HG03280 (cell line): ENCODE measurements around the gene RAET1G.
"Not testable (repeated sequence)": the region's sequence is repeated elsewhere in the genome, so short reads cannot be mapped to it uniquely, and the experiment has no call there.

Experiments
- ATAC-seq: cut with Tn5 transposase; IDR thresholded peaks from one replicate; pipeline ENCODE4 v1.9.1; 2021; ENCODE audit warnings: mild to moderate bottlenecking, moderate library complexity; ENCODE audit not compliant: unreplicated experiment

RAET1G gene

GRCh38 chr6:149954328-149954983 lies 31.5 kb upstream of the RAET1G start:
- not testable (repeated sequence) for ATAC-seq

DNA sequence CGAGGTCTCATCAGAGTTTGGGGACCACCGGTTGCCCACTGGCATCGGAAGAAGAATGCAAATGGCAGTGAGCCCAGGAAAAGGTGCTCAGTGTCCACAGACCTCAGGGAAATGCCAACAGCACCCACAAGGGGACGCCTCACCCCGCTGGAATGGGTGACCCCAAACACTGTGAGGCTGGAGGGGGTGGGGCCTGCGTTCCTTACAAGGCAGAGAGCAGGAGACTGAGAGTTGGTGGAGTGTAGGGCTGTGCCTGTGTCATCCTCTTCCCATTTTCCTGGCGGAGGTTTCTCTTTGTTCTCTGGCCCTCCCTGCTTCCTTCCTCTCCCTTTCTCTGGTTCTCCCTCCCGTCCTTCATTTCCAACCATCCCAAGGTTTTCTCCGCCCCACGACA lies 31.0 kb upstream of the RAET1G start:
- ATAC-seq, result not testable (repeated sequence)

GRCh38 chr6:149953390-149953789 lies 30.5 kb upstream of the RAET1G start:
- ATAC-seq, result not testable (repeated sequence)

GRCh38 chr6:149951626-149952025 lies 28.7 kb upstream of the RAET1G start:
- no peak for ATAC-seq

- ATAC-seq, result no peak
These were observed 28.2 kb upstream of the RAET1G start for GRCh38 chr6:149951096-149951495.

DNA sequence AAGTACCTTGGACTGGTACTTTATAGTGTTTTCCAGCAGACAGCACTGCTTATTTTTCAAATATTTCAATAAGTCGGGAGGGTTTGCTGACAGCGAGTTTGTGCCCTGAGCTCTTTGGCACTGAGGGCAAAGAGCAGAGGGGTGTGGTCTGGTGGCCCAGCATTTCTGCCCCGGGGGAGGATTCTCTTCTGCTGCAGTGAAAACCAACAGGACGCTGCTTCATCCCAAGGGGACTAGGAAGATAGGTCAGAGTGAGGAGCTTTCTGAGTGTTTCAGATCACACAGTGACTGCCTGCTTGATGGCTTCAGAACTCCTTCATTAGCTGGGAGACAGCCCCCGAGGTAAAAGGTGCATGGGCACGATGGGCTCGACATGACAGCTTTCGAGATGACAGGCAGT lies 27.5 kb upstream of the RAET1G start:
- ATAC-seq, result no peak

DNA sequence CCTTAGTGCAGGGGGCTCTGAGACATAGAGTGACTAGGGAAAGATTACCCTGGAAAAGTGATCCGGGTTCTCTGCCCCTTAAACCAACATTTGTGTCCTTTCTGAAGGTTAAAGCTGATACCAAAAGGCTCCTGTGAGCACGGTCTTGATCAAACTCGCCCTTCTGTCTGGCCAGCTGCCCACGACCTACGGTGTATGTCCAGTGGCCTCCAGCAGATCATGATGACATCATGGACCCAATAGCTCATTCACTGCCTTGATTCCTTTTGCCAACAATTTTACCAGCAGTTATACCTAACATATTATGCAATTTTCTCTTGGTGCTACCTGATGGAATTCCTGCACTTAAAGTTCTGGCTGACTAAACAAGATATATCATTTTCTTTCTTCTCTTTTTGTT lies 25.7 kb upstream of the RAET1G start:
- ATAC-seq, result no peak

- ATAC-seq, result no peak
These were observed 25.1 kb upstream of the RAET1G start for GRCh38 chr6:149948011-149948410.

DNA sequence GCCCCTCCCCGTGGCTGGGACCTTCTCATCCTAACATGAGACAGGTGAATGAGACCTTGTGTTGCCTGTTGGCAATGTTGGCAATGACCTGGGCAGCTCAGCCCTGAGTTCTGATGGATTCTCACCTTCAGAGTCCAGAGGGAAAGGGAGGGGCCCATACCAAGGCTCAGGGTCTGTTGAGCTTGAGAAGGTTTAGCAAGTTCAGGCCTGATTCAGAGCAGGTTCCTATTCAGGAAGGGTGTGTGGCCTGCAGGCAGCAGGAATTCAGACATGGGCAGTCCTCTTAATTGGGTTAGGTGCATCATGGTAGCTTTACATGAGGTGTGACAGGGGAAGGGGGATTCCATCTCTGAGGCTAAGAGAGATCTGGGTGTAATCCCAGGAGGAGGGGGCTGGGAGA lies 24.6 kb upstream of the RAET1G start:
- not testable (repeated sequence) for ATAC-seq

DNA sequence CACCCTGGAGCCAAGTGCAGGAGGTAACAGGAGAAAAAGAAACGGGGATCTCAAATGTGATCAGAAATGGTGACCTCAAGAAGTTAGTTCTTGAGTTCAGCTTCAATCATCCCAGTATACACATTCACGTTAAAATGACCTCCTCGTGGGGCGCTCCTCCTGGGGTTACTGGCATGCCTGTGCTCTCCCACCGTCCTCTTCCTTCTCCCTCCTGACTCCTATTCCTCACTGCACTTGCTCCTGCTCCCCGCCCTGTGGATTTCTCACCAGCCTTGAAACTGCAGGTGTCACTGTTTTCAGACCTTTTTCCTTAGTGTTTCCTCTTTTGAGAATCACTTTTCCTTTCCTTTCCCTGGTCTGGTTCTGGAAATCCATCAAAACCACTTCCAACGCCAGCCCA lies 23.7 kb upstream of the RAET1G start:
- ATAC-seq, result not testable (repeated sequence)

- ATAC-seq, result not testable (repeated sequence)
These were observed 22.4 kb upstream of the RAET1G start for GRCh38 chr6:149945276-149945675.

DNA sequence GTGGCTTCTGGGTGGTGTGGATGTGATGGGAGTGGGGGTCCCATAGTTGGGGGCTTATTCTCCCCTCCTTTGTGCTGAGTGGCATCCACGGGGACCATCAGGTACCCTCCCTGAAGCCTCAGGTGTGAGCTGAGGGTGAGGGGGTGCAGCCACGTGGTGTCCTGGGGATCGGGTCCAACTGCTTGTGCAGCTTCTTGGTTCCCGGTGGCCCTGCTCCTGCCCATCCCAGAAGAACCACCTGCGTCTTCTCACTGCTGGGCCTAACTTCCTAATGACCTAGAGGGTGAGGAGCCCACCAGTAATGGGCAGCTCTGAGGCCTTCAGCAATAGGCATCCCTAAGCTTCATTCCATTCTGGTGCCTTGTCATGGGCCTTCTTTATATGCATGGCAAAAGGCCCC lies 20.4 kb upstream of the RAET1G start:
- ATAC-seq, result not testable (repeated sequence)

GRCh38 chr6:149942461-149942829 lies 19.5 kb upstream of the RAET1G start:
- ATAC-seq, result no peak

- no peak for ATAC-seq
These were observed 18.9 kb upstream of the RAET1G start, which contains the start of gene ULBP2 for GRCh38 chr6:149941583-149942460. ULBP2 (plus strand) TSS chr6:149942014; CDS start chr6:149942073, 59 bp downstream.

GRCh38 chr6:149940672-149940982 lies 17.7 kb upstream of the RAET1G start:
- ATAC-seq, result no peak

DNA sequence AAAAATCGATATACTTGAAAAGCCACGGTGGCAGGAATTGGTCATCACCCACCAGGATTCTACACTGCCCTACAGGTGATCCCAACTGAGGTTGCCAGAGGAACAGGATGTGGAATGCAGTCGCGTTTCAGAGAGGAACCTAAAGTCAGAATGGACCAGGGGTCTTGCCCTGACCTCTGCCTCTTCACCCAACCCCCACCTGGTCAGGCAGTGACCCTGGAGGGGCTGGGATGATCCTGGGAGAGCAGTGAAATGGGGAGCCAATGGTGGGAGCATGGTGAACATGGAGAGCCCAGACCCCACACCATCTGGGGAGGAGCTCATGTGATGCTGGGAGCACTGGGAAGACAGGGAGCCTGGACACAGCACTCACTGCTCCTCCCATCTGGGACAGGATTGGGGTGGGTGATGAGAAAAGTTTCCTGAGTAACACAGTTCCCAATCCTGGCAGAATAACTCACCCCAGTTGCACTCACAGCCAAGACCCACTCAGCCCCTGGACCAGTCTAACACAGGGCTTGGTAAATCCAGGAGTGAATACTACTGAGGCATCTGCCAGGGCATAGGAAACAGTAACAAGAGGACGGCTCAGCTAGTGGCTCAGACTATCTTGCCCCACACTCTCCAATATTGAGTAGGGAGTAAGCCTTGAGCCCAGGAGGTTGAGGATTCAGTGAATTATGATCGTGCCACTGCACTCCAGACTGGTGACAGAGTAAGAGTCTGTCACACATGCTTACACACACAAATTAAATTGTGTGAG lies 17.2 kb upstream of the RAET1G start:
- no peak for ATAC-seq

- no peak for ATAC-seq
These were observed 16.4 kb upstream of the RAET1G start for GRCh38 chr6:149939356-149939648.

- peak; percentile 80 for ATAC-seq
These were observed 15.8 kb upstream of the RAET1G start for GRCh38 chr6:149938571-149939355.

- ATAC-seq, result not testable (repeated sequence)
These were observed 15.2 kb upstream of the RAET1G start for GRCh38 chr6:149938013-149938570.

GRCh38 chr6:149936743-149937142 lies 13.8 kb upstream of the RAET1G start:
- ATAC-seq, result no peak

- no peak for ATAC-seq
These were observed 12.7 kb upstream of the RAET1G start for GRCh38 chr6:149935668-149936067.
